Measurements from ENCODE around the gene EZR.

Gene EZR

DNA sequence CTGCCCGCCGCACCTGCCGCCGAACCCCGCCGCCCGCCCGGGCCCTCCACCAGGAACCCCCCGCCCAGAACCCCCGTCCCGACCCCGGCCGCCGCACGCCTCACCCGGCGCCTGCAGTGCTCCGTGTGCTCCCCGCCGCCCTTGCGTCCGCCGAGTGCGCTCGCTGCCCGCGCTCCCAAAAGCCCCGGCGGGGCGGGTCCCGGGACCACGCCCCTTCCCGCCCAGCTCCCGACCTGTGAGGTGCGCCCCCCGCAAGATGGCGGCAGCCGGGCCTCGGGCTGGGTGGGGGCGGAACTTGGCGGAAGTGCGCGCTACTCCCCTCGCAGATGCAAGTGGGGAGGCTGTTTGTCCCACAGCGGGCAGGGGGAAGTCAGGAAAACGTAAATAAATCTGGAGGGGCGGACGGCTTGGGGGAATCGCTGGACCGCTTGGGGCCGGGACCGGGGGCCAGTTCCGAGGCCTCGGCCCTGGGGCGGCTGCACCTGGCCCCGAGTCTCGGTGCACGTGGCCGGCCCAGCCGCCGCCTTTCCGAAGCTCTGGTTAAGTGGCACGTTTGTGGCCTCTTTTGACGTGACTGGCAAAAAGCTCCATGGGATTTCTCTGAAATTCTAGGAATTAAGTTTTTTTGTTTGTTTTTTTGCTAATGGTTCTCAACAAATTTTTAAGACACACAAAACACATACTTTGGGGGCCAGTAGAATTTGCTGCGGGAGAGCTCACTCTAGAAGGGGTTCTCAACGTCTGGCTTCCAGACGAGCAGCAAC is at the start of gene EZR:
Gene EZR (minus strand): TSS at position 156 of the 764 bp plus-strand sequence. CDS start 1,275 bp downstream, outside the sequence.
- no peak for TF ChIP-seq GATA2 (IDR thresholded peaks at IDR 0.05; ENCODE audit: low read depth, low read length)
- TF ChIP-seq GATA3 (IDR thresholded peaks at IDR 0.05; ENCODE audit: low read depth, low read length): no peak

- TF ChIP-seq GATA2 (IDR thresholded peaks at IDR 0.05; ENCODE audit: low read depth, low read length): no peak
- TF ChIP-seq GATA3 (IDR thresholded peaks at IDR 0.05; ENCODE audit: low read depth, low read length): no peak
These were observed 48.9 kb upstream of the EZR start for GRCh38 chr6:158868122-158868480.

GRCh38 chr6:158867381-158868121 is 48.4 kb upstream of the EZR start:
- TF ChIP-seq GATA2 (IDR thresholded peaks at IDR 0.05; ENCODE audit: low read depth, low read length): no peak
- TF ChIP-seq GATA3 (IDR thresholded peaks at IDR 0.05; ENCODE audit: low read depth, low read length): no peak

- TF ChIP-seq GATA2 (IDR thresholded peaks at IDR 0.05; ENCODE audit: low read depth, low read length): no peak
- TF ChIP-seq GATA3 (IDR thresholded peaks at IDR 0.05; ENCODE audit: low read depth, low read length): no peak
These were observed 46.6 kb upstream of the EZR start for GRCh38 chr6:158865769-158866168.

GRCh38 chr6:158863646-158864045 is 44.5 kb upstream of the EZR start:
- TF ChIP-seq GATA3 (IDR thresholded peaks at IDR 0.05; ENCODE audit: low read depth, low read length) (no peak), GATA2 (IDR thresholded peaks at IDR 0.05; ENCODE audit: low read depth, low read length) (no peak)

- TF ChIP-seq GATA3 (IDR thresholded peaks at IDR 0.05; ENCODE audit: low read depth, low read length) (no peak), GATA2 (IDR thresholded peaks at IDR 0.05; ENCODE audit: low read depth, low read length) (no peak)
These were observed 42.7 kb upstream of the EZR start for GRCh38 chr6:158861686-158862381.

GRCh38 chr6:158860279-158860865 is 41.2 kb upstream of the EZR start:
- TF ChIP-seq GATA2 (IDR thresholded peaks at IDR 0.05; ENCODE audit: low read depth, low read length) (no peak), GATA3 (IDR thresholded peaks at IDR 0.05; ENCODE audit: low read depth, low read length) (no peak)

DNA sequence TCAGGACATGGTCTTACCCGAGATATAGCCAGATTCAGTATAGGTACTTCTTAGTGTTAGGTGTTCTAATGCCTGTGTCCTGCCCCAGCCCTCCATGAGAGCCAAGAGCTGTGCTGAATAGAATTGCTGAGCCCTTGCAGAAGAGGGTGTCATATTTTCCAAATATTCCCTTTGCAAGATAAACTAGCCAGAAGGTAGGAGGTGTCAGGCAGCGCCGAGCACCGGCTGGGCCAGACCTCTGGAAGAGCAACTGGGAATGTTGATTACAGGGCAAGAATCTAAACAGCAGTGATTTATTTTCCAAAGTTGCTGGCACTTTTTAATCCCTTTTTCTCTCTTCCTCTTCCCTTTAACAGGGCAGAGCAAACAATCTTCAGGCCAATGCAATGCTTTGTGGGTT is 37.1 kb upstream of the EZR start:
- TF ChIP-seq GATA2 (IDR thresholded peaks at IDR 0.05; ENCODE audit: low read depth, low read length): no peak
- TF ChIP-seq GATA3 (IDR thresholded peaks at IDR 0.05; ENCODE audit: low read depth, low read length): no peak

DNA sequence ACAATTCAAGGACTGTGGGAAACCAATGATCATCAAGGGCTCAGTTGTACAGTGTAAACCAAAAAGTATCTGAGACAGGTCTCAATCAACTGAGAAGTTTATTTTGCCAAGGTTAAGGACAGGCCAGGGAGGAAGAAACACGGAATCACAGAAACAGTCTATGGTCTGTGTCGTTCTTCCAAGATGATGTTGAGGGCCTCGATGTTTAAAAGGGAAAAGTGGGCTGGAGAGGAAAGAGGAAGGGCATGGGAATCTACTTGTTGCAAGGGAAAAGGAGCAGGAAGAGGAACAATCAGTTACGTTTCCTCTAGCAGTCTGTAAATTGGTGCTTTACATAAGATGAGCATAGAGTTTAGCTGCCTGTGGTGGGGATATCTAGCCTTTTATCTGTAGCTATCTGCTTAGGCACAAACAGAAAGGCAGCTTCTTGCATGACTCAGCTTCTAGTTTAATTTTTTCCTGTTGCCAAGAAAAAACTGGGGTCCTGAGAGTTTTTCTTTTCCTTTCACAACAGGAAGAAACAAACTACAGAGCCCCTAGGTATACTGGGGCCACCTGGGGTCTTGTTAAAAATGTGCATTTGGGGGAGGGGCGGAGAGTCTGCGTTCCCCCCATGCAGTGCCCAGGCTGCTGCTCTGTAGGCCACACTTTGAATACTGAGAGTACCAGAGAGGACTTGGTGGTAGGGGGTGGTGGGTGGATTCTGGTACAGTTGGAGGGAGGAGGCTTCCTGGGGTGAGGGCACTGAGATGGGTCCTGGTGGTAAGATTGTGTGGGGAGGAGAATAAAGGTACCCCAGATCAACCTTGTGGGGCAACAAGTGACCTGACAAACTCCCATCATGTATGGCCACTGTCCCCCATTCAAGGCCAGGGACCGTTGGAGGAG is 35.3 kb upstream of the EZR start:
- no peak for TF ChIP-seq GATA3 (IDR thresholded peaks at IDR 0.05; ENCODE audit: low read depth, low read length)
- no peak for TF ChIP-seq GATA2 (IDR thresholded peaks at IDR 0.05; ENCODE audit: low read depth, low read length)

GRCh38 chr6:158853880-158854213 is 34.7 kb upstream of the EZR start:
- TF ChIP-seq GATA2 (IDR thresholded peaks at IDR 0.05; ENCODE audit: low read depth, low read length) (no peak), GATA3 (IDR thresholded peaks at IDR 0.05; ENCODE audit: low read depth, low read length) (no peak)

- TF ChIP-seq GATA3 (IDR thresholded peaks at IDR 0.05; ENCODE audit: low read depth, low read length) (no peak), GATA2 (IDR thresholded peaks at IDR 0.05; ENCODE audit: low read depth, low read length) (no peak)
These were observed 34.1 kb upstream of the EZR start for GRCh38 chr6:158853072-158853879.

- TF ChIP-seq GATA3 (IDR thresholded peaks at IDR 0.05; ENCODE audit: low read depth, low read length) (no peak), GATA2 (IDR thresholded peaks at IDR 0.05; ENCODE audit: low read depth, low read length) (no peak)
These were observed 33.3 kb upstream of the EZR start for GRCh38 chr6:158852312-158853071.

Measured in SH-SY5Y (cell line).